Stimulated activated CD8-positive, alpha-beta memory T cell treated with anti-CD3 and anti-CD28 coated beads, Interleukin-15, amount 100 ng/mL, for 4 hours (primary cell): ENCODE measurements around the gene IARS2.
"Not testable (repeated sequence)": the region's sequence is repeated elsewhere in the genome, so short reads cannot be mapped to it uniquely, and the experiment has no call there.

Experiments used
- DNase-seq, 2 donors: peaks; one replicate each; pipeline ENCODE4 v3.0.0-alpha.2; 2020; ENCODE audit warnings: low read depth in 2 of 2

Gene IARS2

DNA sequence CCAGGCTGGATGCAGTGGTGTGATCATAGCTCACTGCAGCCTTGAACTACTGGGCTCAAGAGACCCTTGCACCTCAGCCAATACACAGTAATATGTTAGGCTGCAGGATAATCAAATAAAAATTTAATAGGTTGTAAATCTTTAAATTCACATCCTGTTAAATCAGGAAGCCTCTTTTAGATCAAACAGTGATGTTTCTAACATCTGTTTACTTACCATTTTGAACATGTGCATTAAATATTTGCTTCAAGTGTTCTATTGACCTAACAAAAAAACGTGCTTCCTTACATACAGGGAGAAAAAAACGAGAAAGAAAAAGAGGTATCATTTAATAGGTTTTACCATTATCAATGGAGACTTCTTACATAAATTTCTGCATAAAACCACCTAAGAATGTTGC, 70.6 kb downstream of the IARS2 start:
- no peak for DNase-seq

DNA sequence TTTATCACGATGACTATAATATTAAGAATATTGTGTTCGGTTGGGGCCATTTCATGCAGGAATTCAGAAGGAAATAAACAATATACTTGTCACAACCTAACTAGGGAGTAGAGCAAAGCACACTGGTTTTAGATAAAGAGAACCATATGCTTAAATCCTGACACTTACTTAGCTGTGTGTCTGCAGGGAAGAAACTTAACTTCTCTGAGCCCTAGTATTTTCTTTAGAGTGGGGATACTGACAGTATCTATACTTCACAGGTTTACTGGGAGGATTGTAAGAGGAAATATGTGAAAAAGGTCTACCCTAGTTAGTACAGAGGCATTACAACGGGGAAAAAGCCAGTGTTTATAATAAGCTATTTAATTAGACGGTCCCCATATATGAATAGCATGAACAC, 72.9 kb downstream of the IARS2 start:
- no peak for DNase-seq

DNA sequence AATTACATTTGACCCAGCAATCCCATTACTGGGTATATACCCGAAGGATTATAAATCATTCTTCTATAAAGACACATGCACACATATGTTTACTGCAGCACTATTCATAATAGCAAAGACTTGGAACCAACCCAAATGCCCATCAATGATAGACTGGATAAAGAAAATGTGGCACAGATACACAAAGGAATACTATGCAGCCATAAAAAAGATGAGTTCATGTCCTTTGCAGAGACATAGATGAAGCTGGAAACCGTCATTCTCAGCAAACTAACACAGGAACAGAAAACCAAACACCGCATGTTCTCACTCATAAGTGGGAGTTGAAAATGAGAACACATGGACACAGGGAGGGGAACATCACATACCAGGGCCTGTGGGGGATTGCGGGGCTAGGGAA, 76.0 kb downstream of the IARS2 start:
- DNase-seq, result not testable (repeated sequence)

DNA sequence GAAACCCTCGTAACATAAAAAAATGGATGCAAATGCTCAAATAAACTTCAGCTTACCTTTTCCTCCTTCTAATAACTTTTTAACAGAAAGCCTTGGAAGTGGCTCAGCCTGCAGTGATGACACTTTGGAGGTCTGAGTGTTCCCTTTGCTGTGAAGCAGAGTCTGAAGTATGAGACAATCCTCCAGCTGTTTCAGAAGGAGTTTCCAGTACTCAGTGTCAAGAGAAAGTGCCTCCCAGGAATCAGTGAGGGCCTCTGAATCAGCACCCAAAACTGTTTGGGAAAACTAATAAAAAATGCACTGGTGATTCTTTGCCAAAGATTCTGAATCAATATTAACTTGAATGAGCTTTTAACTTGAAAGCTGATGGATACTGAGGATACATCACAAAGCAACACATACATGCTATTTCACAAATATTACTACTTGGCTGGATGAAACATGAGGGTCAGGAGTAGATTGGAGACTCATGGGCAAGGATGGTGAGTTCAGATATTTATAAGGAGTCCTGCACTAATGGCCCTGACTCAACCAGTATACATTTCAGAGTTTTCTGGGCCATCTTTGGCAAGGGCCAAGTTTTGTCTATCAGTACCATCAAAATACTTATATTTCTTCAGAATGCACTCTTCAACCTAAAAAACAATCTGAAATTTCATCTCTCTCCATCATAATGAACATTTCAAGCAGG, 77.0 kb downstream of the IARS2 start:
- no peak for DNase-seq

DNA sequence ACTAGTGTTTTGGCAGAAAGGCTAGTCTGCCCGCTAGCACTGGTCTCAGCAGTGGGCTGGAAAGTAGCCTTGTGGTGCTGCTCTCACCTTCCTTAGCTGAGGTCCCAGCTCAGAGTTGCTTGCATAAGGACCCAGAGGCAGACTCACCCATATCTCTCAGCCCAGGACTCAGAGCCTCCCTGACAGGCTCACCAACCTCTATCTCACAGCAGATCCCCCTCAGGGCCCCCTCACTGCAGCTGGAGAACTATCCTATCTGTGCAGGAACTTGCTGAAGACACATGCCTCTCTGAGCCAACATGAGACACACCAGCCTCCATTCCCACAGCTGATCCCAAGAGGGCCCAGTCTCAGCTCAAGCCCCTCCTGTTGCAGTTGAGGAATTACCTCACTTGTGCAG, 82.6 kb downstream of the IARS2 start:
- DNase-seq, result no peak

DNA sequence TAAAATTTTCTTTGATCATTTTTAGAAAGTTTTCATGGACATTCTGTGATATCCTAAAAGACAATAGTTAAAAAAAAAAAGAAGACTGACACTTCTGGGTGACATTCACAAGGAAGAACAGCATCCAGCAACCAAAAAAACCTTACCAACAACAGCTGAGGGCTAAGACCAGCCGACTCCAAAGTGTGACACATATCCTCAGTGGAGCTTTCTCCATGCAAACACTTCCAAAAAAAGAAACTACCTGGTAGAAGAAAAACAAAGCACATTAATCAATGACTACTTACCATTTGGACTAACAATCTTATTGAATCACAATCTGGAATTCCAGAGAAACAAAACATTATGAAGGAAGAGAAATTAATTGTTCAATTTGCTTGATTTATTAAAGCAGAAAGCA, 88.2 kb downstream of the IARS2 start:
- DNase-seq, result no peak

DNA sequence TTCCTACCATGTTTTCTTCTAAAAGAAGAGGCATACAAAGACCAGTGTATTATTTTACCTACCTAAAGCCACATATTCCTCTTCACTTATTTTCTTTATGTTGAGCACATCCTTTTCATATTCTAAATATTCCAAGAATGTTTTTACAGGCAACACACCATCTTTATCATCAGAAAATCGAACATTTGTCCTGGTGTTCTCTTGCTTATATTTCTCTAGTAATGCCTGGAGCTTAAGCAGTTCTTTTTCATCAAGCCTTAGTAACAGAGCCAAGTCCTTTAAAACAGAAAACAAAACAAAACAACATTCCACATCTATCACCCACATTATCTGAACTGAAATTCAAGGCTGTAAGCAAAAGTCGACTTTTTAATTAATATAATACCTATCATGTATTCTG, 88.7 kb downstream of the IARS2 start:
- DNase-seq, result no peak

DNA sequence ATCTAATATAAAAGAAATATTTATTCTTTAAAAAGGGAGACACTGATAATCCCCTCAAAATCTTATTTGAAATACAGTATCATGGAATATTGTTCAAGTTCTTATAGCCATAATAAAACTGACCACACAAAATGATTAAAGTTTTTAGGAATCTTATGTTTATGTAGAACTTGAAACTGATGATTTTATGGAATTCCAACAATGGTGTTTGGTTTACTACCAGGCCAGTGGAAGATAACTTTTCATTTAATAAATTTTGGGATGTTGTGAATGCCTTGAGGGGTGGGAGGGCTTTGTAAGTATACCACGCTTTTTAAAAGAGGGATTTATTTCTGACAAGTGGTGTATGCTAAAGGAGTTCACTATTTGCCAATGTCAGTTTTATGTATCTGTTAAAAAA, 90.6 kb downstream of the IARS2 start:
- DNase-seq, result no peak

DNA sequence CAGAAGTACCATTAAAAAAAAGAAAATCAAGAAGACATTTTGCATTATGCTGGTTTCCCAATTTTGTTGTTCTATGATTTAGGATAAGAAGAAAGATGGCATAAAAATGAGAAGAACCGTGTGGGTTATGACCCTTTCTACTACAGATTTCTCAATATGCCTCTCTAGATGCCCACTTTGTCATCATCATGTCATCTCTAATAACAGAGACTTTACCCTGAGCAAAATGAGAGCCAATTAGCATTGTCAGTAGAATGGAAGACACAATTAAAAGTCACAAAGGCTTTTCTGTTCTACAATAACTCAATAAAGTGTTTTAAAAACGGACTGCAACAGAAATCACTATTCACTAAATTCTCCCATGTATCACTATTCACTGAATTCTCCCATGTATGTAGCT, 92.8 kb downstream of the IARS2 start:
- DNase-seq, result no peak

DNA sequence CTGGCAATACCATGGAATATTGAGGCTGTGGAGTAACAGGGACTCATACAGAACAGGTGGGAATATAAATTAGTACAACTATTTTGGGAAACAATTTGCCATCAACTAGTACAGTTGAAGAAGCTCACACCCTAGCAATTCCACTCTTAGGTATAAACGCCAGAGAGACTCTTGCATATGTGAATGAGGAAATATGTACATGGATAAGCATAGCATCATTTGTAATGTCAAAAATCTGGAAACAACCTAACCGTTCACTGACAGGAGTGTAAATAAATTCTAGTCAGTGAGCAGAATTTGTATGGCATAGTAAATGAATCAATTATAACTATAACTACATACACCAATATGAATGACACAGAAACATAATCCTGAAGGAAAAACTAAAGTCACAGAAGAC, 94.6 kb downstream of the IARS2 start:
- no peak for DNase-seq

DNA sequence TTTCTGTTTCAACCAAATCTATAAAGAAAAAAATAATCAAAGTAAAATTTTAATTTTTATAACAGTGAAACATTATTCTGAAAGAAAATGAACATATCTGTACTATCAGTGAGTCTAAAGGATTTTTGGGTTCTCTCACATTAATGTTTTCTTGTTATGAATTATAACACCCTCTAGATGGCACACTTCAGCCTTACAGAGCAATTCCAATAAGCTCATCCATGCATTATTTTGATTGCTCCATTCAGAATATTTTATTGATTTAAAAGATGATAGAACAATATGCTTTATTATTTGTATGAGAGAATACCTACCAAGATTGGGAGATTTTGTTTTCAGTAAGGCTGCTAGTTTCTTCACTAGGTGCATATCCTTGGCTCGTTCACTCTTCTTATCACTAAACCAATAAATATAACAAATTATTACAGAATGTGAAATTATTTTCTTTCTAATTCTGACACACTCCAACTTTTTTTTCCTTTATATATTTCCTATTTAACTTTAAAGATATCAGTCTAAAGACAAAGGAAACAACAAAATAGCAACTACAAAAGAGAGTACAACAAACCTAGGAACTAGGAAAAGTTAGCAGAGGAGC, 95.9 kb downstream of the IARS2 start:
- no peak for DNase-seq

DNA sequence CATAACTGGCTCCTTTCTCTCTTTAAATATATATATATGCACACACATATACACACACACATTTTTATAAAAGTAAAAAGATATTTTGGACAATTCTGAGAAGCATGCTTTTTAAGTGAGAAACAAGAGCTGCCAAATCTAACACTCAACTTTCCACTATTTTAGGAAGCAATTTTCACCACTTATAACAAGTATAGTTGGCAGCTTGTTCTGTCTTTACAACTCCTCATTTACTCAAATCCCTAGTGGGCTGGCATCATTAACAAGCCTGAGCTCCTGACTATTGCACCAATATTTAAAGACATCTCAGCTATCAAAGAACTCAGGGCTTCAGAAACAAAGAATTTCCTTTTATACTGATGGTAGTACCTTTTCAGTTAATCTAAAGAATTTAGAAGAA, 101.8 kb downstream of the IARS2 start:
- DNase-seq, result no peak
